SW480 (cell line): ENCODE results near the gene KPTN.
A peak's percentile ranks its signal among the peaks of the same experiment; 100 is the strongest.
"Not testable (repeated sequence)": the region's sequence is repeated elsewhere in the genome, so short reads cannot be mapped to it uniquely, and the experiment has no call there.

Experiments
- DNase-seq: peaks from one replicate; pipeline ENCODE4 v3.0.0-alpha.2; 2016; ENCODE audit warnings: low spot score

The KPTN gene

DNA sequence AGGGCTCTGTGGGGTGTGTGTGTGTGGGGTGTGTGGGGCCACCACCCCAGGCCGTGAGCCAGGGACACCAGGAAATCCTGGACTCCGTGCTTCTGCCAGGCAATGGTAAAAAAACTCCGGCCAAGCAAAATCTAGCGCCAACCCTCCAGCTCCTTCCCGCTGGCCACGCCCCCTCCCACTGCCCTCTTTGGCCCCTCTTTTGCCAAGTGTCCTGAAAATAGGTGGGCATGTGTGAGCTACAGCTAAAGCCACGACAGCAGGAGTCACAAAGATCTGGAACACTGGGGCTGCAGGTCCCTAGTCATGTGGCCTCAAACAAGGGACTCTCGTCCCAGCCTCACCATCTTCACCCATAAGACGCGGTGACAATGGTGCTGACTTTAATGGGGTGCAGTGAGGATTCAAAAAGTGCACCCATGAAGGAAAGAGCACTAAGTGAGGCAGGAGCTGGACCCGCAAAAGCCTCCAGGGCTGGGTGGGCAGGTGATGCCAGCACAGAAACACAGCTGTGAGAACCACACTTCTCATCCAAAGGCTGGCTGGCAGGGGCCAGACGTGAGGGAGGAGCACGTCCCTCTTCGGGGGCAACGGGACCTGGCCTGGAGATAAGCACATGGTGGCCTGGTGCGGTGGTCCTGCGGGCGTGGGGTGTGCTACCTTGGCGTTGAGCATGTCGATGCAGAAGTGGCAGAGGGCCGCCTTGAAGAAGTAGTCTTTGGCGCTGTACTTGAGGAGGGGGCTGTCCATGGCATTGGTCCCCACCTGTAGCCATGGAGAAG, 7.5 kb upstream of the KPTN start:
- no peak for DNase-seq

GRCh38 chr19:47490847-47491246, 6.8 kb upstream of the KPTN start:
- no peak for DNase-seq

DNA sequence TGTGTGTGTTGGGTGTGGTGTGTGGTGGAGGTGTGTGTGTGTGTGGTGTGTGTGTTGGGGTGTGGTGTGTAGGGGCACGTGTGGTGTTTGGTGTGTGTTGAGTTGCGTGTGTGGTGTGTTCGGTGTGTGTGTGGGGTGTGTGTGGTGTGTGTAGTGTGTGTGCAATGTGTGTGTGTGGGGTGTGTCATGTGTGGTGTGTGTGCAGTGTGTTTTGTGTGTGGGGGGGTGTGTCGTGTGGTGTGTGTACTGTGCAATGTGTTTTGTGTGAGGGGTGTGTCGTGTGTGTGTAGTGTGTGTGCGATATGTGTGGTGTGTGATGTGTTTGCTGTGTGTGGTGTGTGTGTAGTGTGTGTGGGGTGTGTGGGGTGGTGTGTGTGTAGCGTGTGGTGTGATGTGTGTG, 6.0 kb upstream of the KPTN start:
- no peak for DNase-seq

GRCh38 chr19:47489072-47489914, 5.3 kb upstream of the KPTN start:
- DNase-seq, result no peak

- no peak for DNase-seq
Measured at GRCh38 chr19:47487551-47488515, 3.8 kb upstream of the KPTN start.

GRCh38 chr19:47486900-47487299, 2.9 kb upstream of the KPTN start:
- DNase-seq, result no peak

- not testable (repeated sequence) for DNase-seq
Measured at GRCh38 chr19:47486220-47486619, 2.2 kb upstream of the KPTN start.

DNA sequence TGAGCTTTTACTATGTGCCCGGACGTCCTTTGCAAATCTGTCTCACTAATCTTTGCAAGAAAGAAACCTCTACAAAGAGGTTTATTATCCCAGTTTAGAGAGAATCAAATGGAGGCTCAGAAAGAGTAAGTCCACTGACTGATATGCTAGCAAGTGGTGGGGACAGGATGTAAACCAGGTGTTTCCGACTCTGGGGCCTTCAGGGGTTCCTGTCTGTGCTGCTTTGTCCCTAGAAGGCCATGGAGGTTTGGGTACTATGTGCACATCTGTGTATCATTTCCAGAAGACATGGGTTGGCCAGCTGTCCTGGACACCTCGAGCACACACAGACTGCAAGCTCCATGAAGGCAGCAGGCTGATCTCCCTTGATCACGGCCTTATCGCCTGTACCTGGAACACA, 1.2 kb upstream of the KPTN start:
- DNase-seq, result no peak

- no peak for DNase-seq
Measured at GRCh38 chr19:47483200-47483599, 819 bp downstream of the KPTN start.

GRCh38 chr19:47481460-47482052, 2.5 kb downstream of the KPTN start:
- no peak for DNase-seq

DNA sequence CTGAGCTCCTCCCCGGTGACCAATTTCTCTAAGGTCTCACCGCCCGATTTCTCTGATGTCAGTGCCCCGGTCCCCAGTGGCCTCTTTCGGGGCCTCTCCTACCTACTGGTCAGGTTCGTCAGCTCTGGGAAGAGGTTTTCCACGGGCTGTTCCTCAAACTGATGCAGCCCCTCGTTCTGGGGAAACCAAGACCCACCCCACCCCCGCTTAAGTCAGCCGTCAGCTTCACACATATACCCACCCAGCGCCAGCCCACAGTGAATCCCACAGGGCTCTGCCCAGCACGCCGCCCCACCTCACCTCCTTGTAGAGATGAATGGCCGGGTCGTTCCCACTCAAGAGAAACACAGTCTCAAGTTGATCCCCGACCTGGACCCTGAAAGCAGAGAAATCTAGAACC, 3.4 kb downstream of the KPTN start:
- no peak for DNase-seq

GRCh38 chr19:47479701-47480503, 4.1 kb downstream of the KPTN start:
- DNase-seq, result peak; percentile 75

DNA sequence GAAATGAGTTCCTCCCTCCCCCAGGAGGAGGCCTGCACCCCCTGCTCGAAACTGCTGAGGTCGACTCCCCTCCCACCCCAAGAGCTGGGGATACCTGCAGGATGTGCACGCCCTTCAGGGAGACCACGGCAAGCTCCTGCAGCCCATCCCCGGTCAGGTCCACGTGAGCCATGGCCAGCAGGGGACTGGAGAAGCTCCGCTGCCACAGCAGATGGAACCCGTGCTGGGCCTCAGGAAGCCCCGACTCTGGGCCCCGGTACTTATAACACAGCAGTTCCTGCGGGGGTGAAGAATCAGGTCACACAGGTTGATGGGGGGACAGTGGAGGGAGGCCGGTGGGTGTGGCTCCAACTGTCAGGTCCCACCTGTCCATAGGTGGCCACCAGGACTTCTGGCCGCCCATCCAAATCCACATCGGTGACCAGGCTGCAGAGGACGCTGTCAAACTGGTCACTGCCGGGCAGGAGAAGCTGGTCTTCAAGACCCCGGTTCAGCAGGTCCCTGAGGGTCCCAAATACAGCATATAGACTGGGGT, 7.5 kb downstream of the KPTN start:
- DNase-seq, result no peak

- no peak for DNase-seq
Measured at GRCh38 chr19:47475465-47475864, 8.6 kb downstream of the KPTN start.

DNA sequence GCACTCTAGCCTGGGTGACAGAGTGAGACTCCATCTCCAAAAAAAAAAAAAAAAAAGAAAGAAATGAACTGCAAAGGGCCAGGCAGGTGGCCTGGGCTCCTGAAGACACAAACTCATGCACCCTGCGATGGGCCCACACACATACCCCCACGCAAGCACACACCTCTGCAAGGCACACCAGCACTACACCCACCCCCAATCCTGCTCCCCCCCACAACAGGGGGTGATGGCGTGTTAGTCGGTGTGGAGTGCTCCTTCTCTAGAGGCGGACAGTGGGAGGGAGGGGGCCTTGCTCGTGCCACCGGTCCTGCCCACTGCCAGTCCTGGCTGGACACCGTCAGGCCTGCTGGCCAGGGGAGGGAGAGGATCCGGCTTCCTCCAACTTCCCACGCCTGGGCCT, 10.7 kb downstream of the KPTN start:
- DNase-seq, result no peak

DNA sequence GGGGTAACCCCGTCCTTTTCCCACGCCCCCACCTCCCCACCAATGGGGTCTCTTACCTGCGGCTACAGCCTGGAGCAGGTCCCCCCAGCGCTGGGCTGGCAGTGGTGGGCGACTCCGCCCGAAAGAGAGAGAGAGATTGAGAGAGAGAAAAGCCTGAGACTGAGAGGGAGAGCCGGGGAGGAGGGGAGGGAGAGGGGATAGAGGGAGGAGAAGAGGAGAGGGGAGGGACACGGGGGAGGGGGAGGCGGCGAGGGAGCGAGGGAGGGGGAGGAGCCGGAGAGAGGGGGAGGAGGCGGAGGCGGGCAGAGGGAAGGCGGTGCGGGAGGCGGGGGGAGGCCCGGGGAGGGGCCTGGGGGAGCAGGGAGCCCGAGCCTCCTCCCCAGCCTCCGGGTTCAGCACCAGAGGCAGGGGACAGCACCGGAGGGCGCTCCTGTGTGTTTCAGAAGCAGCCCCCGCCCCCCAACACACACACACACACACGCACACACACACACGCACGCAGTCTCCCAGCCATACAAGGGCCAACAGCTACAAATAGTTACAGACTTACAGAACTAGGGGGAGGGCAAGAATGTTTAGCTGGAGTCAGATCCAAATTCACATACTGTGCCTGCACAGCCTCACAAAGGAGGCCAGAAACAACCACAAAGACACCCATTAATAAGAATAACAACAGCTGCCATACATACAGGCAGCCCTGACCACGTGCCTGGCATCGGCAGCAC, 12.1 kb downstream of the KPTN start, which contains the start of gene SLC8A2:
Gene SLC8A2 (minus strand): TSS at position 161 of the 725 bp plus-strand sequence. CDS start 5,490 bp downstream, outside the sequence.
- peak; percentile 62 for DNase-seq

DNA sequence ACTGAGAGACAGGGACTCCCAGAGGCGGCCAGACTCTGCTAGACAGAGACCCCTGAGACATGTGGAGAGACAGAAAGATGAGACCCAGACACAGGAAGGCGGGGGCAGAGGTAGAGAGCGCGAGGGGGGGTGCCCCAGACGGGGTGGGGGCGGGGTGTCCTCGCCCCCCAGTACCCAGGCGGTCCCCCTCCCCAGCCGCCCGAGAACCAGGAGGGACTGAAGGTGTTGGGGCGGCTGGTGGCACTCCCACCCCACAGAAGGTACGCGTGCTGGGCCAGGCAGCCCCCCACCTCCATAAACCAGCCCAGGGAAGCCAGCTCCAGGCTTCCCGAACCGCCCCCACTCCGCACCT, 12.7 kb downstream of the KPTN start:
- DNase-seq, result no peak

- DNase-seq, result no peak
Measured at GRCh38 chr19:47470447-47471195, 13.4 kb downstream of the KPTN start.

DNA sequence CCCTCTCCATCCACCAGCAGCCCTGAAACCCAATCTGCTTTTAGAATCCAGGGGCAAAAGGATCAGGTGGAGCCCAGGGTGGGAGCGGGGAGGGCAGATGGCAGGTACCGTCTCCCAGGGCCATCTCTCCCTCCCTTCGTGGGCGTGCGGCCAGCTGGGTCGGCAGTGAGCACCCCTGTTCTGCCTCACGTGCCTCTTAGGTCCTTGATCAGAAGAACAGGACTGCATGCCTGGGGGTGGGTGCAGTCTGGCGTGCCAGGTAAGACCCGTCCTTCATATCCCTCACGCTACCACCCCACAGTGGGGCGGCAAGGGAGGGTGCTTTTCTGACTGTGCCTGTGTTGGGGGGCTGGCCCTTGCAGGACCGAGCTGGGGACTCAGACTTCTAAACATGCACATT, 14.3 kb downstream of the KPTN start:
- no peak for DNase-seq
